DMS114 treated with DMSO at 0.1 percent for 48 hours (cell line): ENCODE data around the gene PGM2.

Experiments
- DNase-seq: peaks from one replicate; lab custom pipeline; 2025; ENCODE audit not compliant: unreplicated experiment; lab: John Stamatoyannopoulos, UW

PGM2 gene

DNA sequence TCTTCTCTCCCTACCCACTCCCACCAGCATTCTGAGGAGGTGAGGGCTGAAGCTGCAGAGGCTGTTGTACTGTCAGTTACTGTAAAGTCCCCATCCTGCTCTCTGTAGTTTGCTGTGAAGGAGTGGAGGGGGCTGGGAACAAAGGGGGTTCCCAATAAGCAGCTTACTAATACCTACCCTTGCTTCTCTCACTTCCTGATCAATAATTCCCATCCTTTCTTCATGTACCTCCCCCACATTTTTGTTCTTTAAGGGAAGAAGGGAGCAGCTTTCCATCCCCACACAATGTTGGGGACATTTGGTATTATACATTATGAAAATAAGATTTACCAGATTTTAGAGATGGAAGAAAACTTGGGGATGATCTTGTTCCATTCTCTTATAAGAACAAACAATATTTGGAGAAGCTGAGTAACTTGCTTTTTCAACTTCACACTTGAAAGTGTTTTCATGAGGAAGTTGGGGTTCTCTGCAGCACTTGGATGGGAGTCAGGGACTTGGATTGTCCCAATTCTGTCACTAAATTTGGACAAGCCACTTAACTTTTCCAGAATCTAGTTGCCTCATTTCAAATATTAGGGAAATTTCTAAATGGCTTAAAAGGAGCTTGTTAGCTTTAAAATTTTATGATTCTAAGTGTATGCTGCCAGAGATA, 69.8 kb downstream of the PGM2 start:
- no peak for DNase-seq

DNA sequence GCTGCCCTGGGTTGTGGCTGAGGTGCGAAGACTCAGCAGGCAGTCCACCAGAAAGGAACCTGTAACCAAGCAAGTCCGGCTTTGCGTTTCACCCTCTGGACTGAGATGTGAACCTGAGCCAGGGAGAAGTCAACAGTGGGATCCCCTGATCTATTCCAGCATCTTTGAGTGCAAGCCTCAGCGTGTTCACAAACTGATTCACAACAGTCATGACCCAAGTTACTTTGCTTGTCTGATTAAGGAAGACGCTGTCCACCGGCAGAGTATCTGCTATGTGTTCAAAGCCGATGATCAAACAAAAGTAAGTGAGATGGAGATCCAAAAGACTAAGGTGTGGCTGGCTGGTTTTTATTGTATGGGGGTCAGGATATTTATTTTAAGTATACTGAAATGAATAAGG, 75.7 kb downstream of the PGM2 start:
- DNase-seq, result no peak

DNA sequence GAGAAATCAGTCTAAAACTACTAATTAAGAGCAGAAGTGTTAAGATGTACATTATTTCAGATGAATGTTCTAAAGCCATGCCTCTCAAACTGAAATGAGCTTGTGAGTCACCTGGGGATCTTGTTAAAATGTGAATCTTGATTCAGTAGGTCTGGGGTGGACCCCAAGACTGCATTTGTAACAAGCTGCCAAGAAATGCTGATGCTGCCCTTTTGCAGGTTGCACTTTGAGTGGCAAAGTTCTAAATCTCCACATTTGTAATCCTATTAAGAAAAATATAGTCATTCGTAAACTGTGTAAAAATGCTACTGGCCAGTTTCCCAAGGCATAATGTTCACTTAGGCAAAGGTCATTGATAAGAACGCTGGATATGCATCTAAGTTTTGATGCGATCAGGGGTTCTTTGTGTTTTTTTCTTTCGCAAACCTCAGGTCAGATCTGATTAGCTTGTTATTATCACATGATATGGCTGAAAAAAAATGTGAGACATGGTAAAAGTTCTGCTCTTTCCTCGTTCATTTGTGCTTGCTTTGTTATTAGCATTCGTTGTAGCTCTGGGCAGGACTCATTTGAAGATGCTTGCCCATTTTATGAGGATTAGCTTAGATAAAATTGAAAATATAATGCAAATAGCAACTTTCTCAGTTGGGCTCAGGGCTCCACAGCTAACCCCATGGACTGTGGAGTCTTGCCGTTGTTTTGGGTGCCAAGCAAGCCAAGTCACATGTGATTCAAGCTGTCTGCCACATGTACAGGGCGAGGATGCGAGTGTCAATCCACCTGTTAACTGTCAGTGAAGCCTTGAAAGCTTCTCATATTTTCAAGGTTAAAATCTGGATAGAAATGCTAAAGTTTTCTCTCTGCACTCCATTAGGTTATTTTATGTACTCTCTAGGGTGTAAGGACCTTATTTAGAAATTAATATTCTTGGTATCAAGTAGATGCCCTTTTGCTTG, 76.5 kb downstream of the PGM2 start:
- no peak for DNase-seq

DNA sequence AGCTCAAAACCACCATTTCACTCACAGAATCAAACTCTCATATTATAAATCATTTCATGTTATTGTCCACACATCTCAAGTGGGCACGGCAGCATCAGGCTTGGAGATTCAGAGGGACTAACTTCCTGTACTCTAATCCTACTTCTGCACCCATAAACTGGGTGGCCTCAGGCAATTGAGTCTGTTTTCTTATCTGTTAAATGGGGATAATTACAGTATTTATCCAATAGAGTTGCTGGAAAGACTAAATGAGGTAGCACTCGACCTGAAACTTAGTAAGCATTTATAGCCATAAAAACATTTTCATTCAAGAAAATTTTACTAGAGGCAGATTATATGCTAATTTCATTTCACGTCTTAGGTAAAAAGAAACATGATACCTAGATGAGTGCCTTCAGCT, 77.4 kb downstream of the PGM2 start:
- no peak for DNase-seq

DNA sequence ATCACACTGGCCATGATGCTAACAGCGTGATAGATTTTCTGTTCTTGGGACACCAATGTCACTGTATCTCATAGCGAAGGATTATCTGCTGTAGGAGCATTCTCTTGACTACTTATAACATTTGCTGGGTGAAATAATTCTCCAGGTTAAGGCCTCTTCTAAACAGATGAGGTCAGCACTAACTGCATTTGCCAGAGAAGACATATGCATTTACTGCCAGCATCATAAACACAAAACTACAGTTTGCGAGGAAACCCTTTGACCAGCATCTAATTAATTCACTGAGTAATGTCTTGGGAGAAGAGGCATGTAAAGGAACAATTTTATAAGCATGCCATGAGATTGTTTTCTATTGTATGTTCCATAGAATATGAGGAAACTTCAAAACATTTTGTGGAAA, 78.3 kb downstream of the PGM2 start:
- no peak for DNase-seq

DNA sequence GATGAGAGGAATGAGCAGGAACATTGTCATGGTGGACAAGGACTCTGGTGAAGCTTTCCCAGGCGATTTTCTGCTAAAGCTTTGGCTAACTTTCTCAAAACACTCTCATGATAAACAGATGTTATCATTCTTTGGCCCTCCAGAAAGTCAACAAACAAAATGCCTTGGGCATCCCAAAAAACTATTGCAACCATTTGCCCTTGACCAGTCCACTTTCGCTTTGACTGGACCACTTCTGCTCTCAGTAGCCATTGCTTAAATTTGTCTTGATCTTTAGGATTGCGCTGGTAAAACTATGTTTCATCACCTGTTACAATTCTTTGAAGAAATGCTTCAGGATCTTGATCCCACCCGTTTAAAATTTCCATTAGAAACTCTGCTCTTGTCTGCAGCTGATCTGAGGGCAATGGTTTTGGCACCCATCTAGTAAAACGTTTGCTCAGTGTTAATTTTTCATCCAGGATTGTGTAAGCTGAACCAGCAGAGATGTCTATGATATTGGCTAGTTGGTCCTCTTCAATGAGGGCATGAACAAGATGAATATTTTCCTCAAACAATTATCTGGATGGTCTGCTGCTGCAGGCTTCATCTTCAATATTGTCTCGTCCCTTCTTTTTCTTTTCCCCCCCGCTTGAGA, 79.2 kb downstream of the PGM2 start:
- no peak for DNase-seq

DNA sequence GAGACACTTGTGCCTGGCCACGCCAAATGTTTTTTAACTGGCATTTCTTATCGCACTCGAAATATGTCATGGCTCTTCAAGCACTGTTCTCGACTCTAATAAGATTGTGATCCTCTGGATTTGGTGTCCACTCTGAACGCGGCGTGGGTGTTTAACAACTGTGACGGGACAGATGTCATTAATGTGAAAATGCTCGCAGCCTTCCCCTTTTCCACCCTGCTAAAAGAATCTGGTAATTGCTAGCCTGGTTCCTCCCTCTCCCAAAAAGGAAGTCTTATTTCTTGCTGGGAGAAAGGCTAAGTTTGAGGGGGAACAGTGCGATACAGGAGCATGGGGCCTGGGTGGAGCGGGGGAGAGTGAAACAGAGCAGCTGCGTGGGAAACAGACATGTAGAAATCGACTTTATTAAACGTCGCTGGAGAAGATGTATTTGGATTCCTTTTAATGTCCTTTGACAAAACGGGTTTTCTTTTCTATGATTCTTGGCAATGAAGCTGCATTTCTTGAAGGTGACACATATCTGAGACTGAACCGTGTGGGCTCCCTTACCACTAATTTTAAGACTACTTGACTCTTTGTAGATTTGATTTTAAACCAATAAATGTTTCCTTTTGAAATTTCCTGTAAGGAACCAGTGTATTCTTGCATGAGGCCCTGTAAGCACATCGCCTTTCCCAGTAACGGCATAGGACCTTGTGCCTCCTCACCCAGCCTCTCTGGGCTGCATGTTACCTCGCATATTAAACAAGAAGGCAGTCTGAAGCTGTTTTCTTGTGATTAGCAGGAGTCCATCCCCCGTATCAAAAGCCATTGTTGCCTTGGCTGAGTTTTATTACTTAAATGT, 82.2 kb downstream of the PGM2 start:
- DNase-seq, result no peak

DNA sequence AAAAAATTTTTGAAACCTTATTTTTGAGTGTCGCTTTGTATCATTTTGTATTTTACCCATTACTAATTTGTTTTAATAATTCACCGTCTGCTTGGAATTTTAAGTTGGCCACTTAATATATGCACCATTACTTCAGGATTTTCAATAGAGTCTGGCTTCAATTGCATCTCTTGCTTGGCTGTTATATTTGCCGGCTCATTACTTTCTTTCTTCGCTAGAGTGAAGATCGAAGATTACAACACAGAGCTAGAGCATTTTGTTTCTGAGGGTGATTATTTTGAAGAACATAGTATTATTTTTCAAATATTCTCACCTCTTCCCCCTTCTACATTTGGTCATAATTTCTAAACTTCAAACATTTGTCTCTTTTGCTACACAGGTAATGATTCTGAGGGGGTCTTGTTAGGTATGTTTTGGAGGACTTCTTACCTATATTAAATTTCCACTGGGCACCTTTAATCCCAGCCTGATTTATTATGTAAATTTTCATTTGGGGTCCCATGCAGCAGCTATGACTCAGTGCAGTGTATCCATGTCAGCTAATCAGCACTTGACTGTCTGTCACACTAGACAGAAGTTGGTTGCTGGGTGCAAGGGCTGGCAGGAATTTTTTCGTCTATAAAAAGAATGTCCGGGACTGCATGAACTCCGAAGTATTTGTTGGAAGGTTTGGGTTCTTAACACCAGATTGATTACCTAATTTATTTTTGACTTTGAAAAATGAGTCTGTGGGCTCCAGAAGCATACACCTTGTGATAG, 83.0 kb downstream of the PGM2 start:
- no peak for DNase-seq

DNA sequence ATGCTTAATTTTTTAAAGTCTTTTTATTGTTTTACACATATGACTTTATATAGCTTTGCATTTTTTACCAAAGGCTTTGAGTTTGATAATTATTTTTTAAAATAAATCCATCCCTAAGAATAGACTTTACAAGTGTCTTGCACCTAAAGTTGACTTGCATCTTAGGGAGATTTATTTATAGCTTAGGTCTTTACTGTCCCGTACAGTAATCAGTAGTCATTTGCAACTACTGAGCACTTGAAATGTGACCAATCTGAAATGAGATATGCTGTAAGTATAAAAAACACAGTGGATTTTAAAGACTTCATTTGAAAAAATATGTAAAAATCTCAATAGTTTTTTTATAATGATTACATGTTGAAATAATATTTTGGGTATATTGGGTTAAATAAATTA, 83.6 kb downstream of the PGM2 start:
- no peak for DNase-seq
